Measurements from ENCODE around the gene EGFR. TPM values are rescaled to one million over a fixed set of nuclear protein-coding genes. Genes with fewer than 3 reads are reported as not detected.

The EGFR gene
- total and polyA plus RNA-seq, 11 donors: 2.3 to 29.6 (median 7.0) TPM

- intact Hi-C loops (cut with DNase I): no loop called here
- 93 to 96% (median 95%) methylated on average over 9 of the region's 9 CpGs for WGBS, 4 donors
- H3K4me1 ChIP-seq: no peaks in the 10 kb centered on the region
- ATAC-seq (no peak), DNase-seq (no peak)
- H3K9me3 ChIP-seq: no peaks in the 10 kb centered on the region
- H3K4me3 ChIP-seq: no peak overlapping the region
- no peak overlapping the region for H3K27ac ChIP-seq
- peaks cover 0 to 78% (median 50%) of the 10 kb centered on the region in 9 donors for H3K36me3 ChIP-seq
- H3K27me3 ChIP-seq: no peaks in the 10 kb centered on the region
- TF ChIP-seq, protein P1, sequence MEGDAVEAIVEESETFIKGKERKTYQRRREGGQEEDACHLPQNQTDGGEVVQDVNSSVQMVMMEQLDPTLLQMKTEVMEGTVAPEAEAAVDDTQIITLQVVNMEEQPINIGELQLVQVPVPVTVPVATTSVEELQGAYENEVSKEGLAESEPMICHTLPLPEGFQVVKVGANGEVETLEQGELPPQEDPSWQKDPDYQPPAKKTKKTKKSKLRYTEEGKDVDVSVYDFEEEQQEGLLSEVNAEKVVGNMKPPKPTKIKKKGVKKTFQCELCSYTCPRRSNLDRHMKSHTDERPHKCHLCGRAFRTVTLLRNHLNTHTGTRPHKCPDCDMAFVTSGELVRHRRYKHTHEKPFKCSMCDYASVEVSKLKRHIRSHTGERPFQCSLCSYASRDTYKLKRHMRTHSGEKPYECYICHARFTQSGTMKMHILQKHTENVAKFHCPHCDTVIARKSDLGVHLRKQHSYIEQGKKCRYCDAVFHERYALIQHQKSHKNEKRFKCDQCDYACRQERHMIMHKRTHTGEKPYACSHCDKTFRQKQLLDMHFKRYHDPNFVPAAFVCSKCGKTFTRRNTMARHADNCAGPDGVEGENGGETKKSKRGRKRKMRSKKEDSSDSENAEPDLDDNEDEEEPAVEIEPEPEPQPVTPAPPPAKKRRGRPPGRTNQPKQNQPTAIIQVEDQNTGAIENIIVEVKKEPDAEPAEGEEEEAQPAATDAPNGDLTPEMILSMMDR (IDR thresholded peaks at IDR 0.05): no peak
- TF ChIP-seq POLR2A (IDR thresholded peaks at IDR 0.05): no peak
Measured at GRCh38 chr7:55206235-55207029, 187.6 kb downstream of the EGFR start.

DNA sequence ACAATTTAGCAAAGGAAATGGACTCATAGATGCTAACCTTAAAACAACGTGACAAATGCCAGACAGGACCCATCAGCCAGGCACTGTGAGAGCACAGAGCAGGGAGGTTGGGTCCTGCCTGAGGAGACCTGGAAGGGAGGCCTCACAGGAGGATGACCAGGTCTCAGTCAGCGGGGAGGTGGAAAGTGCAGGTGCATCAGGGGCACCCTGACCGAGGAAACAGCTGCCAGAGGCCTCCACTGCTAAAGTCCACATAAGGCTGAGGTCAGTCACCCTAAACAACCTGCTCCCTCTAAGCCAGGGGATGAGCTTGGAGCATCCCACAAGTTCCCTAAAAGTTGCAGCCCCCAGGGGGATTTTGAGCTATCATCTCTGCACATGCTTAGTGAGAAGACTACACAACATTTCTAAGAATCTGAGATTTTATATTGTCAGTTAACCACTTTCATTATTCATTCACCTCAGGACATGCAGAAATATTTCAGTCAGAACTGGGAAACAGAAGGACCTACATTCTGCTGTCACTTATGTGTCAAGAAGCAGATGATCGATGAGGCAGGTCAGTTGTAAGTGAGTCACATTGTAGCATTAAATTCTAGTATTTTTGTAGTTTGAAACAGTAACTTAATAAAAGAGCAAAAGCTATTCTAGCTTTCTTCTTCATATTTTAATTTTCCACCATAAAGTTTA, 188.8 kb downstream of the EGFR start:
- Histone ChIP-seq H3K27ac (no peak overlapping the region), H3K4me3 (no peak overlapping the region), H3K27me3 (no peaks in the 10 kb centered on the region), H3K36me3 (peaks cover 0 to 67% (median 38%) of the 10 kb centered on the region in 9 donors), H3K9me3 (no peaks in the 10 kb centered on the region), H3K4me1 (no peaks in the 10 kb centered on the region)
- TF ChIP-seq POLR2A (IDR thresholded peaks at IDR 0.05): no peak
- TF ChIP-seq, protein P1 (IDR thresholded peaks at IDR 0.05): no peak
- intact Hi-C loops (cut with DNase I): no loop called here
- ATAC-seq: no peak
- no peak for DNase-seq
- 85 to 89% (median 89%) methylated on average over 4 of the region's 4 CpGs for WGBS, 4 donors

DNA sequence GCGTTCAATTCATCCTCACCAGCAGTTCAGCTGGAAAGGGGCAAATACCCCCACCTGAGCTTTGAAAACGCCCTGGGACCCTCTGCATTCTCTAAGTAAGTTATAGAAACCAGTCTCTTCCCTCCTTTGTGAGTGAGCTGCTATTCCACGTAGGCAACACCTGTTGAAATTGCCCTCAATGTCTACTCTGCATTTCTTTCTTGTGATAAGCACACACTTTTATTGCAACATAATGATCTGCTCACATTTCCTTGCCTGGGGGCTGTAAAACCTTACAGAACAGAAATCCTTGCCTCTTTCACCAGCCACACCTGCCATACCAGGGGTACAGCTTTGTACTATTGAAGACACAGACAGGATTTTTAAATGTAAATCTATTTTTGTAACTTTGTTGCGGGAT, 190.5 kb downstream of the EGFR start:
- H3K27me3 ChIP-seq: no peaks in the 10 kb centered on the region
- no peaks in the 10 kb centered on the region for H3K4me1 ChIP-seq
- ATAC-seq (no peak), DNase-seq (no peak)
- peaks cover 0 to 49% (median 36%) of the 10 kb centered on the region in 9 donors for H3K36me3 ChIP-seq
- no peak overlapping the region for H3K27ac ChIP-seq
- H3K9me3 ChIP-seq: no peaks in the 10 kb centered on the region
- intact Hi-C loops (cut with DNase I): no loop called here
- H3K4me3 ChIP-seq: no peak overlapping the region
- TF ChIP-seq, protein P1 (IDR thresholded peaks at IDR 0.05): no peak
- TF ChIP-seq POLR2A (IDR thresholded peaks at IDR 0.05): no peak
- WGBS, 4 donors: 82 to 89% (median 87%) methylated on average over 4 of the region's 4 CpGs

DNA sequence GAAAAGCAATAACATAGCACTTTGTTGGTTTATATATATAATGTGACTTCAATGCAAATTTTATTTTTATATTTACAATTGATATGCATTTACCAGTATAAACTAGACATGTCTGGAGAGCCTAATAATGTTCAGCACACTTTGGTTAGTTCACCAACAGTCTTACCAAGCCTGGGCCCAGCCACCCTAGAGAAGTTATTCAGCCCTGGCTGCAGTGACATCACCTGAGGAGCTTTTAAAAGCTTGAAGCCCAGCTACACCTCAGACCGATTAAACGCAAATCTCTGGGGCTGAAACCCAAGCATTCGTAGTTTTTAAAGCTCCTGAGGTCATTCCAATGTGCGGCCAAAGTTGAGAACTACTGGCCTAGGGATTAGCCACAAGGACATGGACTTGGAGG, 191.4 kb downstream of the EGFR start:
- peaks cover 0 to 41% (median 30%) of the 10 kb centered on the region in 9 donors for H3K36me3 ChIP-seq
- TF ChIP-seq POLR2A (IDR thresholded peaks at IDR 0.05): no peak
- H3K9me3 ChIP-seq: no peaks in the 10 kb centered on the region
- DNase-seq (no peak), ATAC-seq (no peak)
- no peaks in the 10 kb centered on the region for H3K4me1 ChIP-seq
- no peak overlapping the region for H3K4me3 ChIP-seq
- H3K27me3 ChIP-seq: no peaks in the 10 kb centered on the region
- H3K27ac ChIP-seq: no peak overlapping the region
- intact Hi-C loops (cut with DNase I): no loop called here
- 97 to 100% (median 98%) methylated on average over 4 of the region's 4 CpGs for WGBS, 4 donors

Measured in heart left ventricle (tissue), 16 donors.